Measurements from ENCODE around the gene USP49.
"Not testable (repeated sequence)": the region's sequence is repeated elsewhere in the genome, so short reads cannot be mapped to it uniquely, and the experiment has no call there.

The USP49 gene

DNA sequence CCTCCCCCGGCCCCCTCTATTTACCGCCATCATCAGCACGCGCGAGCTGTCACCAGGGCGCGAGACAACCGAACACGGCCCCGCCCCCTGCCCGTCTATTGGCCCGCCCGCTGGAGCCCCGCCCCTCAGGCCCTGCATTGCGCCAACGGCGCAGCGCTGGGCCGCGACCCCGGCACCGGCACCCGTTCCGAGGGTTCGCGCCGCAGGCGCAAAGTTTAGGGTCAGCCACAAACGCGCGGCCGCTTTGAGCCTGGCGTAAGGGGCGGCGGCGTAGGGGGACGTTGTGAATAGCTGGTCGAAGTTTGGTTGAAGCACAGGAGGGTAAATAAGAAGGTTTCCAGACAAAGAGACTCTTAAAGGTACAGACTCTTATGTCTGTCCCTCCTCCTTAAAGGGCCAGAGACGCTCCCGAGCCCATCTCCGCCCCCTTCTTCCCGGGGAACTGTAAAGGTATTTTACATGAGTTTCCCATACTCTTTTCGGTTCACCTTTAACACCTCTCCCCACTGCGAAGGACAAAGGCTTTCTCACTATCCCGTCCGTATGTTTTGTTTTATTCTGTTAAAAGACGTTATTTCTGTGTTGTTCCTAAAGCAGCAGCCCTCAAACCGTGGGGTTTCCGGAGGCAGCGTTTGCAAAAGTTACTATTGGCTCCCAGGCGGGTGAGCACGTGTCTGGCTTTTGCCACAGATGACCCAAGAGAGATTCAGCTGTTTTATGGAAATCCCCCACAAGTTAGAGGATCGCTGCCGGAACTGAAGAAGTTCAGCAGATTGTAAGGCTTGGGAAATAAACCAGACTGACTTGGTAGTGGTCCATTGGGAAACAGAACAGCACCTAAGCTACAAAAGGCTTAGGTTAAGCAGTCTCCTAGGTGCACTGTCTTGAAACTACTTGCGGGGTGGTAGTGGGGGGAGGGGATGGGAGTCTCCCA, at the start of gene USP49:
TSS of gene USP49 (minus strand) at position 76 of the 934 bp plus-strand sequence. CDS start 88,392 bp downstream, outside the sequence.
- Mint-ChIP-seq H3K27ac (peak within 1 kb of the TSS; percentile 96), H3K9me3 (ENCODE audit: low read depth) (no peaks in the 10 kb centered on the region)

DNA sequence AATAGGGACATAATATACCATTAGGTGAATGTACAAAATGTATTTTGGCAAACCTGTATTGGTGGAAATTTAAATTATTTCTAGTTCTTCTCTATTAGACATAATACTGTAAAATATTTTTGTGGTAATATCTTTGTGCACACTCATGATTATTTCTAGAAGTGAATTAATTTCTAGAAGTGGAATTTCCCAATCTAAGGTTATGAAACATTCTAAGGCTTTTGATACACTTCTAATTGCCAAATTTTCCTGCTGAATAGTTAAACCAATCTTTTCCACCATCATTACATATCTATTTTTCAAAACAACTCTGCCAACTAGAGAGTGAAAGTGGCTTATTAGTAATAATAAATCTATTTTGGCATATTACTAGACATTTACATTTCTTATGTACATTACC, 48.3 kb upstream of the USP49 start:
- Mint-ChIP-seq H3K27ac (peak overlapping the region; percentile 91), H3K36me3 (peaks cover 13% of the 10 kb centered on the region), H3K4me3 (peak overlapping the region; percentile 30)

More for the DNA sequence above, at the start of gene USP49:
- no peaks in the 10 kb centered on the region for H3K27me3 Mint-ChIP-seq
- no peak within 1 kb of the TSS for H3K4me3 Mint-ChIP-seq
- H3K36me3 Mint-ChIP-seq: no peaks in the 10 kb centered on the region
- H3K4me1 Mint-ChIP-seq (ENCODE audit: low read depth): peaks cover 11% of the 10 kb centered on the region

DNA sequence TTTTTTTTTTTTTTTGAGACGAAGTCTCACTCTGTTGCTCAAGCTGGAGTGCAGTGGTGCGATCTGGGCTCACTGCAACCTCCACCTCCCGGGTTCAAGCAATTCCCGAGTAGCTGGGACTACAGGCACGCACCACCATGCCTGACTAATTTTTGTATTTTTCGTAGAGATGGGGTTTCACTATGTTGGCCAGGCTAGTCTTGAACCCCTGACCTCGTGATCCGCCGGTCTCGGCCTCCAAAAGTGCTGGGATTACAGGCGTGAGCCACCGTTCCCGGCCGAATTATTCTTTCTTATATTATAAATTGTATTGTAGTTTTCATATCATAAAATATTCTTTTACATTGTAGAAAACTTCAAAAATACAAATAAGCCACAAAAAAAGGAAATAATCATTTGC, 47.7 kb upstream of the USP49 start:
- H3K4me1 Mint-ChIP-seq (ENCODE audit: low read depth): peaks cover 59% of the 10 kb centered on the region
- H3K9me3 Mint-ChIP-seq (ENCODE audit: low read depth); H3K27me3 Mint-ChIP-seq; H3K4me3 Mint-ChIP-seq; H3K27ac Mint-ChIP-seq: not testable (repeated sequence)
- H3K36me3 Mint-ChIP-seq: peaks cover 11% of the 10 kb centered on the region

More for the DNA sequence above, 48.3 kb upstream of the USP49 start:
- peaks cover 56% of the 10 kb centered on the region for H3K4me1 Mint-ChIP-seq (ENCODE audit: low read depth)
- H3K27me3 Mint-ChIP-seq: no peaks in the 10 kb centered on the region
- H3K9me3 Mint-ChIP-seq (ENCODE audit: low read depth): no peaks in the 10 kb centered on the region

DNA sequence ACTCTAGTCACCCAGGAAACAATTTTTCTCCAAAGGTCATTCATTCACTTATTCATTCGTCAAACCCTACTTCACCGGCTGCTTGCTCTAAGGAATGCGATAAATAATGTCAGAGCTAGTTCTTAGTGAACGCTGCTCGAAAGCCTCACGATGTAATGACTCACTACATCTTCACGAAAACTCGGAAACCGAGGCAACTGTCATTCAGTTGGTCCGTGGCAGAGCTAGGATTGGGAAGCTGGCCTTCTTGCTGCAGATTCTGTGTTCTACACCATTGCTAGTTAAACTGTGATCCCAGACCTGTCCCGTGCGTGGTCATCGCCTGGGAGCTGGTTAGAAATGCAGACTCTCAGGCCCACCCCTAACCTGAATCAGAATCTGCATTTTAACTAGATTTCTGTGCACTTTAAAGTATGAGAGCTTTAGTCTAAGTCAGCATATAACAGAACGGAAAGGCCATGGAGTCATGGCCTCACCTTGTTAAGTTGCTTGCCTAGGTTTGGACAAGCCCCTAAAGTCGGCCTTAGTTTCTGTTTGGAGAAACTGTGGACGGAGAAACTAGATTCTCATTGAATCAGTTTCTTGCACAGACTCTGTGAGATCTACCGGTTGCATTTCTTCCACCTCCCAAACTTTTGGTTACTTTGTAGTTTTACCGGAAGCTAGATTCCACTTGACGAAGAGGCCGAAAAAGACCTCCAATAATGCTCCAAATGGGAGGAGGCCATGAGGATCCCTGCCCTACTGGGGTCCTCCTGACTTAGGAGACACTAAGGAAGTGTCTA, 47.1 kb upstream of the USP49 start:
- Mint-ChIP-seq H3K36me3 (peaks cover 7% of the 10 kb centered on the region), H3K27ac (peak overlapping the region; percentile 88), H3K4me1 (ENCODE audit: low read depth) (peaks cover 59% of the 10 kb centered on the region), H3K27me3 (no peaks in the 10 kb centered on the region), H3K4me3 (peak overlapping the region; percentile 87), H3K9me3 (ENCODE audit: low read depth) (no peaks in the 10 kb centered on the region)

DNA sequence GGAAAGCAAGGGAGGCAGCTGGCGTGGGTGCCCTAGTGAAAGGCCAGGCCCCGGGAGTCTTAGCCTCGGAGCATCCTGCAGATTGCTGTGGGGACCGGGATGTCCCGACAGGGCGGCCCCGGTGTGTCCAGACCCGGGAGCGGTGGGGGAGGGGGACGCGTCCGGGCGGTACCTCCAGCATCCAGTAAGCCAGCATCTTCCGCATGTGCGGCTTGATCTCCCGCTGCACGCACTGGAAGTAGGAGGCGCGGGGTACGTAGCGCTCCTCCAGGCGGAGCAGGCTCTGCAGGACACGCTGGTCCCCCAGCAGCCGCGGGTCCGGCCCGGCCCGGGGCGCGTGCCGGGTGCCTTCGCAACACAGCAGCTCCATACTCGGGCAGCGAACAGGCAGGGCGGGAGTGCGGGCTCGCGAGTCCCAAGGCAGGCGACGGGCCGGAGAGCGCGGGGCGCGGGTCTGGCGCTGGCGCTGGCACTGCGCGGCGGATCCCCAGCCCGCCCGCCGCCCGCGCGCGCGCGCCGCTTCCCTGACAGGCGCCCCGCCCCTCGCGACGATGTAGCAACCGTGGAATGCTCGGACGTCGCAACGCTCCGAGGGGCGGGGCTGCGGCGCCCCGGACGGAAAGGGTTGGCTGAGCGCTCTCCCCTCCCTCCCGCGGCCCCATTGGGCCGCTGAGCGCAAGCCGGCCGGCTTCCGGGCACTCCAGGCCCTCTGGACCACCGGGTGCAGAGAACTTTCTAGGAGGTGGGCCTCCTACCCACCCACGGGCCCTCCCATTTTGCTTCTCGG, 46.3 kb upstream of the USP49 start, which contains the start of gene CCND3:
TSS of gene CCND3 (minus strand) at position 529 of the 787 bp plus-strand sequence. CDS start at position 370, 159 bp downstream.
- Mint-ChIP-seq H3K36me3 (peaks cover 8% of the 10 kb centered on the region), H3K4me3 (peak within 1 kb of the TSS; percentile 98), H3K4me1 (ENCODE audit: low read depth) (peaks cover 64% of the 10 kb centered on the region), H3K9me3 (ENCODE audit: low read depth) (no peaks in the 10 kb centered on the region), H3K27me3 (no peaks in the 10 kb centered on the region), H3K27ac (peak within 1 kb of the TSS; percentile 88)

DNA sequence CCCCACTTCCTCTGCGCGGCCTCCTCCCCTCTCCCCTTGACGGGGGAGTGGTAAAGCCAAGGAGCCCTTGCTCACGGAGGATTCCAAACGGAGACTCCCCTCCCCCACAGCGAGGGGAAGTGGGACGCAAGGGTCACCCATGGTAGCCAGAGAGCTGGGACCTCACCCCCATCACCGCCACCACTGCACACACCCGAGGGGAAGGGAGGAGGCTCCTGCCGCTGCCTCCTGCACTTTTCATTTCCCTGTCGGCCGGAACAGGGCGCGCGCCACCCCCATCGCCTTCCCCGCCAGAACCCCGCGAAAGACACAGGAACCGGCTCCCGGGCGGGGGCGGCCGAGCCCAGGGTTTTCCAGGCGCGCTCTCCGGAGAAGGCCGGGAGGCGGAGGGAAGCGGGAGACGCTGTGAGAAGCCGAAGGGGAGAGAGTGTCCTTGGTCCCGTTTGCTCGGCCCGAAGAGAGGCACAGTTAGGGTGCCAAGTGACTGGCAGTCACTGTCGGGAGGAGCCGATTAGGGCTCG, 45.6 kb upstream of the USP49 start:
- Mint-ChIP-seq H3K9me3 (ENCODE audit: low read depth) (no peaks in the 10 kb centered on the region), H3K27me3 (no peaks in the 10 kb centered on the region), H3K27ac (peak overlapping the region; percentile 86), H3K4me3 (peak overlapping the region; percentile 98), H3K4me1 (ENCODE audit: low read depth) (peaks cover 65% of the 10 kb centered on the region), H3K36me3 (peaks cover 9% of the 10 kb centered on the region)

DNA sequence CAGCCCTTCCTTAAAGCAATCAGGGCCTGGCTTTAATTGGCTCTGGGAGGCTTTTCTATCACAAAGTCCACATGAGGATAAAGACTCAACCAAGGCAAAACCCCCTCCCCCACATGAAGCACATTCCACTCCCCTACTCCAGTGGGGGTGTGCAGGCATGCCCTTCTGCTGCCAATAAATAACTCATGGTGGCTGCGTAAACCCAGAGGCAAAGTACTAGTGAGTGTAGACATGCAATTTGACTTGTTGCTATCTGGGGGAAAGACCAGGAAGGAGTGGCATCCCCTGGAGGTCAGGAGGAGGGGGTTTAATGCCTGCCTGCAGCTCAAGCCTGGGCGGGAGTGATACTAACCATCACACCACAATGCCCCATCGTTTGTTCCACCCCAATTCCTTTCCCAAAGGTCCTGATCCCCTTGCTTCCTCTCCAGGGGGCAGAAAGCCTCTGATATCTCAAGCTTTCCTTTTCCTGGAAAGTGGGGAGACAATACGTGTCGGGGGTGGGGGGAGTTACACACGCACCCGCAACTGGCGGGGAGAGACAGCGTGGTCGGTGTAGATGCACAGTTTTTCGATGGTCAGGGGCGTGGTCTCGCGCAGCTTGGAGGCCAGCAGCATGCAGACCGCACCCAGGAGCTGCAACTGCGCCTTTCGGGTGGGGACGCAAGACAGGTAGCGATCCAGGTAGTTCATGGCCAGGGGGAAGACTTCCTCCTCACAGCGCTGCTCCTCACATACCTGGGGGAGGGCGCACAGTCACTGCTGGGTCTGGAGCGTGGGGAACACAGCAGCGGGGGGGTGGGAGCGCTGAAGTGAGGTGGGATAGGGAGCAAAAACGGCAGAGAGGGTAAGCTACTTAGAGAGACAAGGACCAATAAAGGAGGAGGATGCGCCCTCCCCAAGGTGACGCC, 44.9 kb upstream of the USP49 start:
- H3K4me1 Mint-ChIP-seq (ENCODE audit: low read depth): peaks cover 67% of the 10 kb centered on the region
- peak overlapping the region; percentile 98 for H3K4me3 Mint-ChIP-seq
- no peaks in the 10 kb centered on the region for H3K9me3 Mint-ChIP-seq (ENCODE audit: low read depth)
- H3K27me3 Mint-ChIP-seq: no peaks in the 10 kb centered on the region
- H3K27ac Mint-ChIP-seq: peak overlapping the region; percentile 86
- peaks cover 9% of the 10 kb centered on the region for H3K36me3 Mint-ChIP-seq

DNA sequence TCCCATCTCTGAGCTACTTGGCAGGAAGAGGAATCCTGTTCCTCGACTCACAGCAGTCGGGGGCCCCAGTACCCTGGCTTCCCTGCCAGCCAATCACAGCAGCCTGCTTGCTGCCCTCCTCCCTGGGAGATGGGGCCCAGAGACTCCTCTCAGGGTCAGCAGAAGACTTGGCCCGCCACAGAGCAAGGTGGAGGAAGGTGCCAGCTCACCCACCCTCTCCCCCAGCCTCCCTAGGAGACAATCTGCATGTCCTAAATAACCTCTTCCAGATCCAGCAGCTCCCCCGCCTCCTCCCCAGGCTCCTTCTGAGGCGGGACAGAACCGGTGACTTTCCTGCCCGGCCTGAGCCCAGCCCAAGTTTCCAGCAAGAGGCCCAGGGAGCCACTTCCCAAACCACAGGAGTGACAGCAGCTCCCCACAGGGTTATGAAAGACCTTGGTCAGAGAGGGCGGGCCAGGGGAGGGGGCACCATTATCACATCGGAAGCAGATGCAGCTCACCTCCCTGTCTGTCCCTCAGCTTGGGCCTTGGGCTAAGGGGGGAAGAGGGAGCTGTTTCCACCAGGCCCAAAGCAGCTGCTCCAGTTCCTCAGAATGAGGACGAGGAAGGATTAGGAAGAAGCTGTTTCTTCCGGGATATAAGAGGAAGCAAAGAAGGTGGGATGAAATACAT, 44.1 kb upstream of the USP49 start:
- Mint-ChIP-seq H3K4me3 (peak overlapping the region; percentile 98), H3K27me3 (no peaks in the 10 kb centered on the region), H3K9me3 (ENCODE audit: low read depth) (no peaks in the 10 kb centered on the region), H3K36me3 (peaks cover 12% of the 10 kb centered on the region), H3K4me1 (ENCODE audit: low read depth) (peaks cover 75% of the 10 kb centered on the region), H3K27ac (peak overlapping the region; percentile 86)

DNA sequence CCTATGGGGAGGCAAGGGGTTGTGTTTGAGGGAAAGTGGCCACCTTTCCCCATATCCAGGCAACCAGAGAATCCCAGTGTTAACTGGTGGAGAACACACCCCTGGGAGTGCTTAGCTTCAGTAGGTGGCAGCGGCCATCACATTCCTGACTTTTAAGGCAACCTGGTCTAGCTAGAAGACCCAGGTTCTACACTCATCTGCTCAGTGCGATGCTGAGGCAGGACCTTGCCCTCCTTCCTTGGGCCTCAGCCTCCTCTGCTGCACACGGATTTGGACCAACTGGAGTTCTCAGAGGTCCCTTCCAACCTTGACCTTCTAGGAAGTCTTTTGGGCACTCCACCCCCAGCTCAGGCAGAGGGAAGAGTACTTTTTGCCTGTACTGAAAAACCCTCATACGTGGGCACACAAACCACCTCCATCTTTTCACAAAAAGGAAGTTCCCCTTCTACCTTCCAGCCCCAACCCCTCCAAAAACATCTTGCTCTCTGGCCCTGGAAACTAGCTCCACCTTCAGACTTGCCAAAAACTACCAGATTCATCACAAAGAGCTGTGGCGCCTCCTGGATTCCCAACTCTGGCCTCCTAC, 43.5 kb upstream of the USP49 start:
- Mint-ChIP-seq H3K9me3 (ENCODE audit: low read depth) (no peaks in the 10 kb centered on the region), H3K27me3 (no peaks in the 10 kb centered on the region), H3K27ac (peak overlapping the region; percentile 86), H3K4me1 (ENCODE audit: low read depth) (peaks cover 73% of the 10 kb centered on the region), H3K36me3 (peaks cover 13% of the 10 kb centered on the region), H3K4me3 (peak overlapping the region; percentile 98)

DNA sequence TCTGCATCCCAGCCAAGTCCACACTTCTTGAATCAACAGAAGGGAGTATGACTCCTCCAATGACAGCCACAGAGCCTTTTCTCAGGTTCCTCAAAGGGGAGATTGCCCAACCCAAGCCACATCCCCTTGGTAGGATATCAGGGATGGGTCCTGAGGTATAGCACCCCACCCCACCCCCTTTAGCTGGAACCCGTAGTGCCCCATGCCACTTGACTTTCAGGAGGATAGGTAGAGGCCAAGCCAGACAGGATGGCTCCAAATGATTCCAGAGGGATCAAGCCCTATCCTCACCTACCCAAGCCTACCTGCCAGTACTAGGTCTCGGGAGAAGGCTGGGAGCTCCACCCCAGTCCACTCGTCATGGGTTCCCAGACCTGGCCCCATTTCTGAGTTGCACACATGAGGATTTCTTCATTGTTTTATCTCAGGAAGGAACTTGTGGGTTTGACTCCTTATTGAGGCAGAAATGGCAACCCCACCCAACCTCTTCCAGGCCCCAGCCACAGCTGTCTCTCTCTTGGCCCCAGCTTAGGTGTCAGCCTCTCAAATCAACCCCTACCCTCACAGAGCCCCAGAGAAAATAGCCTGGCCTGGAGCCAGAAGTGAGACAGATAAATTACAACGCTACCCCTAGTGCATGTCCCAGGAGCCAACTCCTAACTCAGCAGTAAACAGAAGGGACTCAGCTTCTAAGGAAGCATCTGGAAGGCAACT, 42.8 kb upstream of the USP49 start:
- Mint-ChIP-seq H3K9me3 (ENCODE audit: low read depth) (no peaks in the 10 kb centered on the region), H3K36me3 (peaks cover 14% of the 10 kb centered on the region), H3K4me3 (peak overlapping the region; percentile 98), H3K4me1 (ENCODE audit: low read depth) (peaks cover 70% of the 10 kb centered on the region), H3K27me3 (no peaks in the 10 kb centered on the region), H3K27ac (peak overlapping the region; percentile 83)

DNA sequence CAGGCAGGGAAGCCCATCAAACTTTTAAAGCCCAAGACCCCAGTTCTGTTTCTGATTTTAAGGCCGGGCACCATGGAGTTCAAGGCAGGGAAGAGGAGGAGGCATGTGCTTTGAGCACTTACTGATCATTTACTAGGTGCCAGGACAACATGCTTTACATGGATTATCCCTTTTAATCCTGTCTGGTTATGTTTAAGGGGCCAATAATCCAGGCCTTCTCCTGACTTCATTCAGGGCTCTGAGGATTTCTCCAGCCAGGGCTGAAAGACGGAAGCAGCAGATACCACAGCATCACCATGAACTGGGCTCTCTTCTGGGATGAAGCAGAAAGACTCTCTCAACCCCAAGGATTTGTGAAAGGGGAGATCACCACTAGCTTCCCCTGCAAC, 42.3 kb upstream of the USP49 start:
- Mint-ChIP-seq H3K27me3 (no peaks in the 10 kb centered on the region), H3K27ac (peak overlapping the region; percentile 83), H3K9me3 (ENCODE audit: low read depth) (no peaks in the 10 kb centered on the region), H3K4me1 (ENCODE audit: low read depth) (peaks cover 72% of the 10 kb centered on the region), H3K4me3 (peak overlapping the region; percentile 98), H3K36me3 (peaks cover 15% of the 10 kb centered on the region)

DNA sequence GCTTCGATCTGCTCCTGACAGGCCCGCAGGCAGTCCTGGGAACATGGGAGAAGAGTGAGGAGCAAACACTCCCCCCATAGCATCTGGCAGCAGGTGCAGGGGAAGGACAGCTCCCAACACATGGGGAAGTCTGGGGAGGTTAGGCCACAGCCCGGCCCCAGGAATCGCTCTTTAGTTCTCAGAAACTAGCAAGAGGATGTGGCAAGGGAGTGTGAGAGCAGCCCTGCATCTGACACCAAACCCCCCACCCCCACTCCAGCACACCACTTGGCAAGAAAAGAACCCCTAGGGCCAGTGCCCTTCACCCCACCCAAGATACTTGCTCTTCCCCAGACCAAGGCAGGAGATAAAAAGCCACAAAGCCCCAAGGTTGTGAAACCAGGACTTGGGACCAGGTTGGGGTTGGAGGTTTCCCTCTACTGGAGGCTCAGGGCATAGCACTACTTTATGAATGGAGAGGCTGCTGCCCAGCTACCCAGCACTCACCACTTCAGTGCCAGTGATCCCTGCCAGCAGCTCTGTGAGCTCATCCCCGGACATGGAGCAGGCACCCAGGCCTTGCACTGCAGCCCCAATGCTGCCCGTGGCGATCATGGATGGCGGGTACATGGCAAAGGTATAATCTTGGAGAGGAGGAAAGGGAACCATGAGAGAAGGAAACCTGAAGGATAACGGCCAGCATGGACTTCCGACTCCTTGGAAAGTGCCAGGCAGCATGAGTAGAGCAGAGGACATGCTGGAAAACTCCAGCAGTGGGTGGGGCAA, 41.1 kb upstream of the USP49 start:
- Mint-ChIP-seq H3K36me3 (peaks cover 18% of the 10 kb centered on the region), H3K9me3 (ENCODE audit: low read depth) (no peaks in the 10 kb centered on the region), H3K4me3 (peak overlapping the region; percentile 98), H3K4me1 (ENCODE audit: low read depth) (peaks cover 74% of the 10 kb centered on the region), H3K27ac (peak overlapping the region; percentile 96), H3K27me3 (no peaks in the 10 kb centered on the region)
